GM12878 (cell line): ENCODE results near the gene TBXA2R. TPM values are rescaled to one million over a fixed set of nuclear protein-coding genes. Genes with fewer than 3 reads are reported as not detected.
"Not testable (repeated sequence)": the region's sequence is repeated elsewhere in the genome, so short reads cannot be mapped to it uniquely, and the experiment has no call there.

Experiments
- ATAC-seq: fragments of 200-7000 bp; cut with Tn5 transposase; 3 replicates; pipeline ENCODE4 v1.9.1; 2020; ENCODE audit warnings: mild to moderate bottlenecking, moderate library complexity
- BruUV-seq: library from RNA; stranded (reverse); fragments of 400-500 nt; replicated peaks from 2 replicates; lab custom pipeline; 2021; lab: Mats Ljungman, UMichigan
- CTCF ChIA-PET: fragments of 300-600 bp; sonication (Branson Sonifier 250); formaldehyde crosslinking; extraction: SDS; loops from one replicate; lab custom pipeline; 2021; ENCODE audit warnings: inconsistent platforms; lab: Yijun Ruan, JAX
- POLR2A ChIA-PET: fragments of 350-600 bp; formaldehyde crosslinking; extraction: SDS; loops from one replicate; lab custom pipeline; 2021; ENCODE audit warnings: inconsistent platforms; lab: Charles Lee
- RAD21 ChIA-PET: fragments of 300-600 bp; sonication (Branson Sonifier 250); formaldehyde crosslinking; loops from one replicate; lab custom pipeline; 2023; ENCODE audit warnings: antibody characterized with exemption; ENCODE audit not compliant: unreplicated experiment; lab: Charles Lee
- SMC1A ChIA-PET: fragments of 300-600 bp; sonication (Branson Sonifier 250); formaldehyde crosslinking; loops from one replicate; lab custom pipeline; 2023; ENCODE audit not compliant: unreplicated experiment, uncharacterized antibody; lab: Charles Lee
- DNase-seq: peaks from one replicate; pipeline ENCODE4 v3.0.0-alpha.2; 2011; ENCODE audit warnings: low read depth, low spot score
- FAIRE-seq: peaks from 3 replicates; lab custom pipeline; 2011; peaks lifted over from hg19 to GRCh38; lab: Jason Lieb, UNC
- H2AFZ ChIP-seq: 2 replicates; pipeline ENCODE4 v1.6.0; 2011; ENCODE audit warnings: low read depth, low read length, control low read depth; ENCODE audit not compliant: control insufficient read depth
- H3K27ac ChIP-seq: 2 replicates; pipeline ENCODE4 v1.5.1; 2011; ENCODE audit warnings: control low read depth; ENCODE audit not compliant: control insufficient read depth, insufficient read depth
- H3K27me3 ChIP-seq, 2 experiments: replicated peaks in 1 of 2; 2 replicates each; pipeline versions ENCODE4 v1.6.0 to v1.6.1; 2011; ENCODE audit warnings: low read length in 1 of 2; ENCODE audit not compliant: control insufficient read depth in 2 of 2, insufficient read depth in 2 of 2
- H3K36me3 ChIP-seq, 2 experiments: 2 replicates each; pipeline ENCODE4 v1.5.1; 2011; ENCODE audit warnings: low read length in 1 of 2; ENCODE audit not compliant: control insufficient read depth in 2 of 2, insufficient read depth in 2 of 2
- H3K4me1 ChIP-seq: 2 replicates; pipeline ENCODE4 v1.6.1; 2011; ENCODE audit warnings: mild to moderate bottlenecking, low read length, moderate library complexity, mixed read lengths; ENCODE audit not compliant: control insufficient read depth, insufficient read depth
- H3K4me2 ChIP-seq: 2 replicates; pipeline ENCODE4 v1.6.0; 2011; ENCODE audit warnings: control low read depth; ENCODE audit not compliant: control insufficient read depth, insufficient read depth
- H3K4me3 ChIP-seq: fragments of 200-600 bp; sonication (generic); 2 replicates; pipeline ENCODE4 v1.5.1; 2016
- H3K79me2 ChIP-seq: 2 replicates; pipeline ENCODE4 v1.6.0; 2011; ENCODE audit warnings: low read length; ENCODE audit not compliant: control insufficient read depth, insufficient read depth
- H3K9ac ChIP-seq: 2 replicates; pipeline ENCODE4 v1.8.0; 2011; ENCODE audit warnings: low read length, control low read depth, mixed read lengths; ENCODE audit not compliant: control insufficient read depth, insufficient read depth
- H3K9me3 ChIP-seq: replicated peaks from 3 replicates; pipeline ENCODE4 v1.5.1; 2011; ENCODE audit warnings: mild to moderate bottlenecking, low read length; ENCODE audit not compliant: control insufficient read depth, insufficient read depth
- H4K20me1 ChIP-seq: 2 replicates; pipeline ENCODE4 v1.6.0; 2011; ENCODE audit not compliant: control insufficient read depth, insufficient read depth
- EZH2 ChIP-seq: IDR thresholded peaks from 2 replicates; pipeline ENCODE4 v1.6.1; 2012; ENCODE audit warnings: low read depth, mild to moderate bottlenecking, control low read depth, inconsistent platforms, low read length, borderline replicate concordance; ENCODE audit not compliant: control insufficient read depth
- HDAC2 ChIP-seq: fragments of 200-600 bp; sonication (generic); IDR thresholded peaks from 2 replicates; pipeline ENCODE4 v1.6.1; 2017
- PML ChIP-seq: IDR thresholded peaks from 2 replicates; pipeline ENCODE4 v1.6.1; 2012; ENCODE audit warnings: low read length, inconsistent platforms
- STAT3 ChIP-seq: IDR thresholded peaks from 2 replicates; pipeline ENCODE4 v1.6.1; 2011; ENCODE audit warnings: low read depth, low read length, improper control_type of control experiment
- TCF3 ChIP-seq: IDR thresholded peaks from 2 replicates; pipeline ENCODE4 v1.6.1; 2012; ENCODE audit warnings: low read depth, mild to moderate bottlenecking, low read length, borderline replicate concordance; ENCODE audit not compliant: insufficient read depth
- ZBED1 ChIP-seq: IDR thresholded peaks from 2 replicates; pipeline ENCODE4 v1.6.1; 2016; ENCODE audit warnings: borderline replicate concordance
- ZNF687 ChIP-seq: fragments of 450-650 bp; IDR thresholded peaks from 2 replicates; pipeline ENCODE4 v1.6.1; 2017; ENCODE audit warnings: mild to moderate bottlenecking, moderate library complexity
- WGBS: methylation state at CpG from one replicate; pipeline ENCODE4 v1.1.6; 2016; ENCODE audit warnings: low lambda C conversion rate; ENCODE audit not compliant: insufficient replicate concordance, insufficient coverage; ENCODE audit errors: missing lambda C conversion rate; 5-methylcytosine and 5-hydroxymethylcytosine counted together
- in situ Hi-C: fragments of 300-500 bp; cut with MboI; formaldehyde crosslinking; loops from 9 replicates; pipeline ENCODE4 v1.14.3; 2018; ENCODE audit warnings: mixed read lengths
- intact Hi-C: fragments of 100-400 bp; cut with micrococcal nuclease; formaldehyde crosslinking; loops from one replicate; pipeline ENCODE4 v1.14.2; 2022; ENCODE audit not compliant: unreplicated experiment
- polyA plus RNA-seq, 11 experiments: library from polyadenylated mRNA; depleted of rRNA in 4 of 11; unstranded in 6 of 11; stranded (reverse) in 5 of 11; fragments of >200 nt; fragmentation: Nextera tagmentation in 4 of 11; fragmentation: Illumina TruSeq in 1 of 11; extraction: Ambion mirVana in 4 of 11; extraction: Trizol in 1 of 11; gene quantifications; 1 replicate in 1 of 11; 2 replicates in 10 of 11; pipeline versions ENCODE4 v1.2.1 to v1.2.3, GENCODE V29; 2011 to 2016; ENCODE audit warnings: inconsistent platforms in 2 of 11, missing spikeins in 2 of 11, low read depth in 1 of 11
- total RNA-seq, 4 experiments: library from RNA; depleted of rRNA in 3 of 4; stranded (reverse); fragments of >200 nt in 3 of 4; fragmentation: Illumina TruSeq in 1 of 4; extraction: Trizol in 1 of 4; gene quantifications; 2 replicates each; pipeline versions ENCODE4 v1.2.1 to v1.2.3, GENCODE V29; 2013 to 2021

Gene TBXA2R
- total and polyA plus RNA-seq, 10 of the 15 experiments (the other 5 are each of a cell fraction or from before 2014, with no cell fraction given) = 0.03 TPM; not detected in 8

GRCh38 chr19:3585301-3586126, 21.2 kb downstream of the TBXA2R start, which contains the start of gene GIPC3 (continued):
- no peak for TF ChIP-seq ZNF687
- TF ChIP-seq PML = no peak
- no peak for TF ChIP-seq STAT3
- TF ChIP-seq TCF3 = no peak
- no peak for TF ChIP-seq HDAC2
- TF ChIP-seq EZH2 = no peak
- no peak for TF ChIP-seq ZBED1

- intact Hi-C loops, H3K4me1 ChIP-seq, DNase-seq, H3K79me2 ChIP-seq, FAIRE-seq, SMC1A ChIA-PET, H3K27me3 ChIP-seq, H3K4me3 ChIP-seq, H3K9ac ChIP-seq, H3K36me3 ChIP-seq, H3K27ac ChIP-seq, H4K20me1 ChIP-seq, BruUV-seq, H3K4me2 ChIP-seq, in situ Hi-C loops, ATAC-seq, H2AFZ ChIP-seq, H3K9me3 ChIP-seq: not testable (repeated sequence)
- CTCF ChIA-PET = interaction anchor here (0.8 to 1.7 kb wide), 5 partner anchors 8 to 39 kb away, joined by 3 to 4 read pairs (median 3); no protein-coding TSS in a partner anchor
- 44% methylated on average over 15 of the region's 15 CpGs for WGBS
- POLR2A ChIA-PET = interaction anchor here (0.6 kb wide), 2 partner anchors 32 to 387 kb away, joined by 3 read pairs; no protein-coding TSS in a partner anchor
- RAD21 ChIA-PET = interaction anchor here (0.8 kb wide), 1 partner anchor 30 kb away, joined by 4 read pairs; no protein-coding TSS in a partner anchor
Observed at GRCh38 chr19:3584036-3584802, 22.5 kb downstream of the TBXA2R start.

- H2AFZ ChIP-seq, H3K9ac ChIP-seq, BruUV-seq, H3K36me3 ChIP-seq, H4K20me1 ChIP-seq, in situ Hi-C loops, H3K4me2 ChIP-seq, DNase-seq, SMC1A ChIA-PET, H3K27ac ChIP-seq, RAD21 ChIA-PET, H3K79me2 ChIP-seq, FAIRE-seq, H3K4me3 ChIP-seq, H3K4me1 ChIP-seq, intact Hi-C loops, ATAC-seq, H3K9me3 ChIP-seq, POLR2A ChIA-PET, H3K27me3 ChIP-seq: not testable (repeated sequence)
- WGBS = 56% methylated on average over 4 of the region's 4 CpGs
- CTCF ChIA-PET = interaction anchor here (0.7 to 1.4 kb wide), 2 partner anchors 9 to 114 kb away, joined by 3 to 7 read pairs; no protein-coding TSS in a partner anchor
Observed at GRCh38 chr19:3581792-3582191, 24.9 kb downstream of the TBXA2R start.
